ENCODE data around the gene RNLS.

RNLS gene

DNA sequence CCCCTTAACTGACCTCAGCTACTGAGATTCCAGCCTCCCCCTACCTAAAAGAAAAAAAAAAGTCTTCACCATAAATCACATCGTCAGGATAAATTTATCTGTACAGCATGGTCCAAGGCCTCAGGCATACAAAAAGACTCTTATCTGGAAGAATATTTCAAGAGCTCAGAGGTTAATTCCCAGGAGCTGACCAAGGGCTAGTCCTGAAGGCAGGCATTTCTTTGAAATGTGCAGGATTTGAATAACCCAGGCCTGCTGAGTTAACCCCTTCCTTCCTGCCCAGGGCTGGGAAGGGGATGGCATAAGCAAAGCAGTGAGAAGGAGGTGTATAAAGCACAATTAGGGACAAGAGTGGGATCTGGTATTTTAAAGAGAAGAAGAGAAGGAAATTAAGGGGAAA is 111.2 kb downstream of the RNLS start:
- Histone ChIP-seq H3K36me3 (ENCODE audit: control insufficient read depth in 2 of 2, insufficient read depth in 1 of 2, low read length in 2 of 2) (no peaks in the 10 kb centered on the region), H3K27ac (ENCODE audit: extremely low read depth, low read depth, low read length) (no peak overlapping the region), H3K4me1 (ENCODE audit: control insufficient read depth, insufficient read depth, low read length) (peaks cover 15% of the 10 kb centered on the region), H3K4me3 (ENCODE audit: low read depth, low read length) (no peak overlapping the region), H3K9me3 (ENCODE audit: control insufficient read depth, insufficient read depth, low read depth, low read length) (no peaks in the 10 kb centered on the region)
- POLR2A ChIA-PET = no interaction called here
- no peak for TF ChIP-seq ZNF777 (tag by site-specific recombination; IDR thresholded peaks at IDR 0.05; ENCODE audit: borderline replicate concordance)
- TF ChIP-seq, protein P1, sequence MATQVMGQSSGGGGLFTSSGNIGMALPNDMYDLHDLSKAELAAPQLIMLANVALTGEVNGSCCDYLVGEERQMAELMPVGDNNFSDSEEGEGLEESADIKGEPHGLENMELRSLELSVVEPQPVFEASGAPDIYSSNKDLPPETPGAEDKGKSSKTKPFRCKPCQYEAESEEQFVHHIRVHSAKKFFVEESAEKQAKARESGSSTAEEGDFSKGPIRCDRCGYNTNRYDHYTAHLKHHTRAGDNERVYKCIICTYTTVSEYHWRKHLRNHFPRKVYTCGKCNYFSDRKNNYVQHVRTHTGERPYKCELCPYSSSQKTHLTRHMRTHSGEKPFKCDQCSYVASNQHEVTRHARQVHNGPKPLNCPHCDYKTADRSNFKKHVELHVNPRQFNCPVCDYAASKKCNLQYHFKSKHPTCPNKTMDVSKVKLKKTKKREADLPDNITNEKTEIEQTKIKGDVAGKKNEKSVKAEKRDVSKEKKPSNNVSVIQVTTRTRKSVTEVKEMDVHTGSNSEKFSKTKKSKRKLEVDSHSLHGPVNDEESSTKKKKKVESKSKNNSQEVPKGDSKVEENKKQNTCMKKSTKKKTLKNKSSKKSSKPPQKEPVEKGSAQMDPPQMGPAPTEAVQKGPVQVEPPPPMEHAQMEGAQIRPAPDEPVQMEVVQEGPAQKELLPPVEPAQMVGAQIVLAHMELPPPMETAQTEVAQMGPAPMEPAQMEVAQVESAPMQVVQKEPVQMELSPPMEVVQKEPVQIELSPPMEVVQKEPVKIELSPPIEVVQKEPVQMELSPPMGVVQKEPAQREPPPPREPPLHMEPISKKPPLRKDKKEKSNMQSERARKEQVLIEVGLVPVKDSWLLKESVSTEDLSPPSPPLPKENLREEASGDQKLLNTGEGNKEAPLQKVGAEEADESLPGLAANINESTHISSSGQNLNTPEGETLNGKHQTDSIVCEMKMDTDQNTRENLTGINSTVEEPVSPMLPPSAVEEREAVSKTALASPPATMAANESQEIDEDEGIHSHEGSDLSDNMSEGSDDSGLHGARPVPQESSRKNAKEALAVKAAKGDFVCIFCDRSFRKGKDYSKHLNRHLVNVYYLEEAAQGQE (tag by site-specific recombination; IDR thresholded peaks at IDR 0.05) = 0 out of 2 replicates have a peak, but pooled peaks have one; percentile 29
- CTCF ChIA-PET = interaction anchor here (0.7 to 1.1 kb wide), 3 partner anchors 80 to 678 kb away, joined by 3 to 4 read pairs (median 4); no protein-coding TSS in a partner anchor

DNA sequence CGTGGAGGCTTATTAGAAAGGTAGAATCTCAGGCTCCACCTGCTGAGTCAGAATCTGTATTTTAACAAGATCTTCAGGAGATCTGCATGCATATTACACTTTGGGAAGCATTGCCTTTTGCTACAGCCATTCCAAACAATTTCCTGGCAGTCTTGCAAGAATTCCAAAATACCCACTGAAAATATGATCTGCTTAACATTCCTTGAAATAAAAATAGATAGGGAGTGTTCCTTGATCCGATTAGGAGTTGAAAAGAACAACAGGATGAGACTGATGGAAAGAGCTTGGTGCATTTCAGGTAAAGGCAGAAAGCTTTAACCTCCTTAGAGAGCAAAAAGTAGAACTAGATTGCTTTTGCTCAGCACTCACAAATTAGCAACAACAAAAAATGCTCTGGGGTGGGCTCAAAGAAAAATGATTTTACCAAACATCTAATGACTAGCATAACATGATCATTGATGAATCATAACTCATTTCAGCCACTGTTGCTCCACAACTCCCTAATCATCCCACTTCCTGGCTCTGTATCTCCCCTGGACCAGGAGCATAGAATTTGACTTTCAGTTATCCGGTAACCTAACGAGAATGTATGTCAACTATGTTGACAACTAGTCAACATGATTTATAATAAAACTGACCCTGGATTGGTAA is 115.2 kb downstream of the RNLS start:
- ChIA-PET POLR2A (no interaction called here), CTCF (no interaction called here)
- no peaks in the 10 kb centered on the region for H3K9me3 ChIP-seq (ENCODE audit: control insufficient read depth, insufficient read depth, low read depth, low read length)
- no peak overlapping the region for H3K4me3 ChIP-seq (ENCODE audit: low read depth, low read length)
- no peaks in the 10 kb centered on the region for H3K36me3 ChIP-seq (ENCODE audit: control insufficient read depth in 2 of 2, insufficient read depth in 1 of 2, low read length in 2 of 2)
- peaks cover 4% of the 10 kb centered on the region; the same call in 1 of the 2 replicates for H3K4me1 ChIP-seq (ENCODE audit: control insufficient read depth, insufficient read depth, low read length)
- 0 out of 2 replicates have a peak, but pooled peaks have one; percentile 39 for TF ChIP-seq ZBTB20 (tag by site-specific recombination; IDR thresholded peaks at IDR 0.05)
- TF ChIP-seq, protein P2, sequence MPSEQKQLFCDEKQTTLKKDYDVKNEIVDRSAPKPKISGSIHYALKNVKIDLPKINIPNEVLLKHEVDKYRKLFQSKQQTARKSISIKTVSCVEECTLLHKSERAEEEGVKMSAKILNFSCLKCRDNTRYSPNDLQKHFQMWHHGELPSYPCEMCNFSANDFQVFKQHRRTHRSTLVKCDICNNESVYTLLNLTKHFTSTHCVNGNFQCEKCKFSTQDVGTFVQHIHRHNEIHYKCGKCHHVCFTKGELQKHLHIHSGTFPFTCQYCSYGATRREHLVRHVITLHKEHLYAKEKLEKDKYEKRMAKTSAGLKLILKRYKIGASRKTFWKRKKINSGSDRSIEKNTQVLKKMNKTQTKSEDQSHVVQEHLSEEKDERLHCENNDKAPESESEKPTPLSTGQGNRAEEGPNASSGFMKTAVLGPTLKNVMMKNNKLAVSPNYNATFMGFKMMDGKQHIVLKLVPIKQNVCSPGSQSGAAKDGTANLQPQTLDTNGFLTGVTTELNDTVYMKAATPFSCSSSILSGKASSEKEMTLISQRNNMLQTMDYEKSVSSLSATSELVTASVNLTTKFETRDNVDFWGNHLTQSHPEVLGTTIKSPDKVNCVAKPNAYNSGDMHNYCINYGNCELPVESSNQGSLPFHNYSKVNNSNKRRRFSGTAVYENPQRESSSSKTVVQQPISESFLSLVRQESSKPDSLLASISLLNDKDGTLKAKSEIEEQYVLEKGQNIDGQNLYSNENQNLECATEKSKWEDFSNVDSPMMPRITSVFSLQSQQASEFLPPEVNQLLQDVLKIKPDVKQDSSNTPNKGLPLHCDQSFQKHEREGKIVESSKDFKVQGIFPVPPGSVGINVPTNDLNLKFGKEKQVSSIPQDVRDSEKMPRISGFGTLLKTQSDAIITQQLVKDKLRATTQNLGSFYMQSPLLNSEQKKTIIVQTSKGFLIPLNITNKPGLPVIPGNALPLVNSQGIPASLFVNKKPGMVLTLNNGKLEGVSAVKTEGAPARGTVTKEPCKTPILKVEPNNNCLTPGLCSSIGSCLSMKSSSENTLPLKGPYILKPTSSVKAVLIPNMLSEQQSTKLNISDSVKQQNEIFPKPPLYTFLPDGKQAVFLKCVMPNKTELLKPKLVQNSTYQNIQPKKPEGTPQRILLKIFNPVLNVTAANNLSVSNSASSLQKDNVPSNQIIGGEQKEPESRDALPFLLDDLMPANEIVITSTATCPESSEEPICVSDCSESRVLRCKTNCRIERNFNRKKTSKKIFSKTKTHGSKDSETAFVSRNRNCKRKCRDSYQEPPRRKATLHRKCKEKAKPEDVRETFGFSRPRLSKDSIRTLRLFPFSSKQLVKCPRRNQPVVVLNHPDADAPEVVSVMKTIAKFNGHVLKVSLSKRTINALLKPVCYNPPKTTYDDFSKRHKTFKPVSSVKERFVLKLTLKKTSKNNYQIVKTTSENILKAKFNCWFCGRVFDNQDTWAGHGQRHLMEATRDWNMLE (tag by site-specific recombination; conservative IDR thresholded peaks at IDR 0.05; ENCODE audit: low read depth) = no peak
- H3K27ac ChIP-seq (ENCODE audit: extremely low read depth, low read depth, low read length) = no peak overlapping the region

DNA sequence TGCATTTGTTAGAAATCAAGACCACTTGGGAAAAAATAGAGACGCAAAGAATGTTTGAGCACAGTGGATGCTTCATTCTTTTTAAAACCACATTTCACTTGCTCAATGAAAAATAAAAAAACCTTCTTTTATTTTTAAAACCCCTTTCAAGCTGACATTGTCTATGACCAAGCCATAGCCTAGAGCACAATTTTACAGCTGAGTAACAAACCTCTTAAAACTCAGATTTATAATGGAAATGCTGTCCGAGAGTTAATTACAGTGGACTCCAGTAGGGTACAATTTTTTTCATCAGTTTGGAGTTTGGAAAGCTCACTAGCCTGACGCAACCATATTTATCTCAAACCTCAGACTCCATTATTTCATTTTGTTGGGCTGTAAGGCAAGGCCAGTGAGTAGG is 116.3 kb downstream of the RNLS start:
- Histone ChIP-seq H3K9me3 (ENCODE audit: control insufficient read depth, insufficient read depth, low read depth, low read length) (no peaks in the 10 kb centered on the region), H3K4me3 (ENCODE audit: low read depth, low read length) (no peak overlapping the region), H3K4me1 (ENCODE audit: control insufficient read depth, insufficient read depth, low read length) (peaks cover 4% of the 10 kb centered on the region; the same call in 1 of the 2 replicates), H3K27ac (ENCODE audit: extremely low read depth, low read depth, low read length) (no peak overlapping the region), H3K36me3 (ENCODE audit: control insufficient read depth in 2 of 2, insufficient read depth in 1 of 2, low read length in 2 of 2) (no peaks in the 10 kb centered on the region)
- CTCF ChIA-PET = no interaction called here
- POLR2A ChIA-PET = no interaction called here
- no peak for TF ChIP-seq ZNF837 (tag by site-specific recombination; IDR thresholded peaks at IDR 0.05)
- no peak for TF ChIP-seq GLI2 (tag by site-specific recombination; IDR thresholded peaks at IDR 0.05; ENCODE audit: borderline replicate concordance, low read depth)
- no peak for TF ChIP-seq ZFP69B (tag by site-specific recombination; IDR thresholded peaks at IDR 0.05)
- TF ChIP-seq, protein P1 (tag by site-specific recombination; IDR thresholded peaks at IDR 0.05) = no peak
- no peak for TF ChIP-seq ZNF239 (tag by site-specific recombination; IDR thresholded peaks at IDR 0.05)
- TF ChIP-seq ZNF600 (tag by site-specific recombination; IDR thresholded peaks at IDR 0.05) = no peak
- TF ChIP-seq, protein P3, sequence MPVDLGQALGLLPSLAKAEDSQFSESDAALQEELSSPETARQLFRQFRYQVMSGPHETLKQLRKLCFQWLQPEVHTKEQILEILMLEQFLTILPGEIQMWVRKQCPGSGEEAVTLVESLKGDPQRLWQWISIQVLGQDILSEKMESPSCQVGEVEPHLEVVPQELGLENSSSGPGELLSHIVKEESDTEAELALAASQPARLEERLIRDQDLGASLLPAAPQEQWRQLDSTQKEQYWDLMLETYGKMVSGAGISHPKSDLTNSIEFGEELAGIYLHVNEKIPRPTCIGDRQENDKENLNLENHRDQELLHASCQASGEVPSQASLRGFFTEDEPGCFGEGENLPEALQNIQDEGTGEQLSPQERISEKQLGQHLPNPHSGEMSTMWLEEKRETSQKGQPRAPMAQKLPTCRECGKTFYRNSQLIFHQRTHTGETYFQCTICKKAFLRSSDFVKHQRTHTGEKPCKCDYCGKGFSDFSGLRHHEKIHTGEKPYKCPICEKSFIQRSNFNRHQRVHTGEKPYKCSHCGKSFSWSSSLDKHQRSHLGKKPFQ (tag by site-specific recombination; IDR thresholded peaks at IDR 0.05) = no peak
- TF ChIP-seq ZNF768 (tag by site-specific recombination; IDR thresholded peaks at IDR 0.05) = no peak
- no peak for TF ChIP-seq ZFHX2 (tag by site-specific recombination; conservative IDR thresholded peaks at IDR 0.05)
- TF ChIP-seq ZNF155 (tag by site-specific recombination; IDR thresholded peaks at IDR 0.05) = no peak
- TF ChIP-seq BCL11B (tag by site-specific recombination; IDR thresholded peaks at IDR 0.05; ENCODE audit: low read depth) = no peak
- no peak for TF ChIP-seq ZNF548 (tag by site-specific recombination; IDR thresholded peaks at IDR 0.05)
- TF ChIP-seq ZNF24 (tag by site-specific recombination; IDR thresholded peaks at IDR 0.05) = no peak
- TF ChIP-seq ZSCAN30 (tag by site-specific recombination; IDR thresholded peaks at IDR 0.05) = no peak
